SK-N-SH (cell line): ENCODE measurements around the gene XAGE2. TPM values are rescaled to one million over a fixed set of nuclear protein-coding genes. Genes with fewer than 3 reads are reported as not detected.

ENCODE experiments used
- CTCF ChIA-PET: fragments of 300-600, 350-600 bp; formaldehyde crosslinking; extraction: SDS; loops from one replicate; lab custom pipeline; 2021; lab: Yijun Ruan, JAX
- POLR2A ChIA-PET: fragments of 350-600 bp; sonication (Branson Sonifier 250); formaldehyde crosslinking; extraction: SDS; loops from one replicate; lab custom pipeline; 2020; ENCODE audit warnings: antibody characterized with exemption, inconsistent platforms; lab: Yijun Ruan, JAX
- DNase-seq: peaks from one replicate; pipeline ENCODE4 v3.0.0; 2012
- H2AFZ ChIP-seq: fragments of 200-600 bp; sonication (generic); 2 replicates; pipeline ENCODE4 v1.8.1; 2016; ENCODE audit warnings: antibody characterized with exemption, mild to moderate bottlenecking, low read depth
- H3F3A ChIP-seq: fragments of 200-600 bp; sonication (generic); replicated peaks from 2 replicates; pipeline ENCODE3; 2016; ENCODE audit warnings: antibody characterized with exemption, mild to moderate bottlenecking; ENCODE audit not compliant: insufficient read depth
- H3K27ac ChIP-seq, 2 experiments: fragments of 200-500 bp in 1 of 2; fragments of 200-600 bp in 1 of 2; sonication (Bioruptor generic) in 1 of 2; sonication (generic), shearing (Covaris generic) in 1 of 2; 2 replicates each; pipeline versions ENCODE4 v1.5.1 to v1.6.1; 2014 to 2016; ENCODE audit warnings: low read depth in 2 of 2, inconsistent platforms in 1 of 2, low read length in 1 of 2, mild to moderate bottlenecking in 1 of 2, mixed read lengths in 1 of 2
- H3K27me3 ChIP-seq: fragments of 200-600 bp; sonication (generic), shearing (Covaris generic); 2 replicates; pipeline ENCODE4 v1.6.1; 2016; ENCODE audit warnings: mixed run types; ENCODE audit not compliant: insufficient read depth
- H3K36me3 ChIP-seq, 2 experiments: fragments of 200-500 bp in 1 of 2; fragments of 200-600 bp in 1 of 2; sonication (Bioruptor generic) in 1 of 2; sonication (generic) in 1 of 2; replicated peaks in 1 of 2; 2 replicates each; pipeline versions ENCODE3 to v1.5.1; 2014 to 2016; ENCODE audit warnings: low read length in 1 of 2, mild to moderate bottlenecking in 1 of 2; ENCODE audit not compliant: insufficient read depth in 2 of 2, control insufficient read depth in 1 of 2
- H3K4me1 ChIP-seq, 2 experiments: fragments of 200-500 bp in 1 of 2; fragments of 200-600 bp in 1 of 2; sonication (Bioruptor generic) in 1 of 2; sonication (generic), shearing (Covaris generic) in 1 of 2; 2 replicates each; pipeline versions ENCODE4 v1.5.1 to v1.6.1; 2014 to 2016; ENCODE audit warnings: low read depth in 1 of 2, low read length in 1 of 2, mixed run types in 1 of 2; ENCODE audit not compliant: insufficient read depth in 2 of 2, control insufficient read depth in 1 of 2
- H3K4me2 ChIP-seq: fragments of 200-600 bp; sonication (generic), shearing (Covaris generic); 2 replicates; pipeline ENCODE4 v1.6.1; 2017; ENCODE audit warnings: mixed run types
- H3K4me3 ChIP-seq, 2 experiments: fragments of 200-500 bp in 1 of 2; fragments of 200-600 bp in 1 of 2; sonication (Bioruptor generic) in 1 of 2; sonication (generic), shearing (Covaris generic) in 1 of 2; 2 replicates each; pipeline versions ENCODE4 v1.5.1 to v1.8.1; 2014 to 2016; ENCODE audit warnings: low read depth in 2 of 2, inconsistent platforms in 1 of 2, low read length in 1 of 2, mild to moderate bottlenecking in 1 of 2, mixed read lengths in 1 of 2, moderate library complexity in 1 of 2
- H3K79me2 ChIP-seq: fragments of 200-600 bp; sonication (generic); 2 replicates; pipeline ENCODE4 v1.8.1; 2017; ENCODE audit warnings: mild to moderate bottlenecking; ENCODE audit not compliant: insufficient read depth
- H3K9ac ChIP-seq: fragments of 200-600 bp; sonication (generic); 2 replicates; pipeline ENCODE4 v1.6.1; 2017; ENCODE audit warnings: mixed run types
- H3K9me2 ChIP-seq: fragments of 200-600 bp; sonication (generic); 2 replicates; pipeline ENCODE4 v1.6.1; 2017; ENCODE audit warnings: mixed run types
- H3K9me3 ChIP-seq: fragments of 200-600 bp; sonication (generic); 2 replicates; pipeline ENCODE4 v1.6.1; 2017; ENCODE audit warnings: mixed run types, mild to moderate bottlenecking, moderate library complexity
- H4K20me1 ChIP-seq: fragments of 200-600 bp; sonication (generic); 2 replicates; pipeline ENCODE4 v1.6.1; 2017; ENCODE audit warnings: mild to moderate bottlenecking, mixed run types; ENCODE audit not compliant: insufficient read depth
- EP300 ChIP-seq, 2 experiments: IDR thresholded peaks; 2 replicates each; pipeline versions ENCODE4 v1.4.0 to v1.6.1; 2012; ENCODE audit warnings: borderline replicate concordance in 1 of 2, low read depth in 1 of 2, low read length in 1 of 2
- FOSL2 ChIP-seq: IDR thresholded peaks from 2 replicates; pipeline ENCODE4 v1.4.0; 2012; ENCODE audit warnings: low read depth, mild to moderate bottlenecking, moderate library complexity, borderline replicate concordance
- FOXJ3 ChIP-seq: sonication (generic); formaldehyde crosslinking; IDR thresholded peaks from 2 replicates; pipeline ENCODE4 v1.5.1; 2020; ENCODE audit warnings: mild to moderate bottlenecking, missing genetic modification reagents
- FOXM1 ChIP-seq: IDR thresholded peaks from 2 replicates; pipeline ENCODE4 v1.4.0; 2012; ENCODE audit warnings: low read depth, mild to moderate bottlenecking
- GABPA ChIP-seq: IDR thresholded peaks from 2 replicates; pipeline ENCODE4 v1.4.0; 2012; ENCODE audit warnings: low read depth, mild to moderate bottlenecking
- IRF3 ChIP-seq: fragments of 150-350 bp; IDR thresholded peaks from 2 replicates; pipeline ENCODE4 v1.6.1; 2016; ENCODE audit warnings: mild to moderate bottlenecking, low read depth, low read length
- MEF2A ChIP-seq: IDR thresholded peaks from 2 replicates; pipeline ENCODE4 v1.4.0; 2012; ENCODE audit warnings: low read depth, borderline replicate concordance
- NFIC ChIP-seq: IDR thresholded peaks from 2 replicates; pipeline ENCODE4 v1.4.0; 2012; ENCODE audit warnings: borderline replicate concordance
- RXRA ChIP-seq: IDR thresholded peaks from 2 replicates; pipeline ENCODE4 v1.4.0; 2012; ENCODE audit warnings: low read depth, mild to moderate bottlenecking, borderline replicate concordance
- SMC3 ChIP-seq: IDR thresholded peaks from 2 replicates; pipeline ENCODE4 v1.6.1; 2012; ENCODE audit warnings: low read depth, low read length, improper control_type of control experiment
- TCF12 ChIP-seq: IDR thresholded peaks from 2 replicates; pipeline ENCODE4 v1.4.0; 2012
- TEAD4 ChIP-seq: IDR thresholded peaks from 2 replicates; pipeline ENCODE4 v1.4.0; 2012; ENCODE audit warnings: mild to moderate bottlenecking, borderline replicate concordance; ENCODE audit not compliant: insufficient read depth
- USF1 ChIP-seq: IDR thresholded peaks from 2 replicates; pipeline ENCODE4 v1.4.0; 2012; ENCODE audit warnings: low read depth, borderline replicate concordance
- USF2 ChIP-seq: fragments of 150-350 bp; IDR thresholded peaks from 2 replicates; pipeline ENCODE4 v1.6.1; 2017; ENCODE audit warnings: antibody characterized with exemption, low read length, low read depth, borderline replicate concordance
- YY1 ChIP-seq: IDR thresholded peaks from 2 replicates; pipeline ENCODE4 v1.4.0; 2012; ENCODE audit warnings: low read depth, mild to moderate bottlenecking
- WGBS: methylation state at CpG from one replicate; pipeline ENCODE4 v1.1.6; 2017; ENCODE audit warnings: low lambda C conversion rate; 5-methylcytosine and 5-hydroxymethylcytosine counted together
- polyA plus RNA-seq, 3 experiments: library from polyadenylated mRNA; depleted of rRNA; stranded (reverse); fragments of >200 nt; gene quantifications; 2 replicates each; pipeline ENCODE4 v1.2.3, GENCODE V29; 2012

XAGE2 gene
- polyA plus RNA-seq, 1 of the 3 experiments (the other 2 are of a cell fraction), result 0.13 TPM

- no peak overlapping the region for H3K4me2 ChIP-seq
- no peaks in the 10 kb centered on the region for H4K20me1 ChIP-seq
- ChIA-PET POLR2A (no interaction called here), CTCF (no interaction called here)
- WGBS, result 8% methylated on average over 7 of the region's 7 CpGs
- H3K9me3 ChIP-seq, result no peaks in the 10 kb centered on the region
- H3K9me2 ChIP-seq, result no peaks in the 10 kb centered on the region
- H3F3A ChIP-seq, result no peaks in the 10 kb centered on the region
- H3K79me2 ChIP-seq, result no peaks in the 10 kb centered on the region
- TF ChIP-seq YY1 (no peak), USF1 (no peak), TEAD4 (no peak), GABPA (no peak), FOSL2 (no peak), FOXJ3 (CRISPR knock-in tag) (no peak), EP300 (IDR thresholded peaks at IDR 0.05; ENCODE audit: borderline replicate concordance in 1 of 2, low read depth in 1 of 2, low read length in 1 of 2) (no peak), SMC3 (no peak), NFIC (no peak), RXRA (no peak), MEF2A (no peak), FOXM1 (no peak), TCF12 (no peak)
- no peak for DNase-seq
- H3K27me3 ChIP-seq, result peaks cover 13% of the 10 kb centered on the region
- H3K36me3 ChIP-seq, result no peaks in the 10 kb centered on the region
- no peak overlapping the region for H3K27ac ChIP-seq
- H3K4me3 ChIP-seq, result no peak overlapping the region
- peaks cover 0 to 4% of the 10 kb centered on the region in 2 experiments; a peak in 1 of 4 replicates for H3K4me1 ChIP-seq
- H3K9ac ChIP-seq, result no peak overlapping the region
- no peak overlapping the region for H2AFZ ChIP-seq
Measured at GRCh38 chrX:52359614-52360232, 9.1 kb upstream of the XAGE2 start.

GRCh38 chrX:52361941-52362340, 6.9 kb upstream of the XAGE2 start:
- H3K9me3 ChIP-seq, result no peaks in the 10 kb centered on the region
- no peaks in the 10 kb centered on the region for H3K9me2 ChIP-seq
- no peak overlapping the region for H2AFZ ChIP-seq
- H3K4me1 ChIP-seq, result peaks cover 0 to 4% of the 10 kb centered on the region in 2 experiments; a peak in 1 of 4 replicates
- H4K20me1 ChIP-seq, result no peaks in the 10 kb centered on the region
- CTCF ChIA-PET, result no interaction called here
- H3K9ac ChIP-seq, result no peak overlapping the region
- no peak overlapping the region for H3K4me2 ChIP-seq
- DNase-seq, result no peak
- 6% methylated on average over 8 of the region's 8 CpGs for WGBS
- POLR2A ChIA-PET, result no interaction called here
- TF ChIP-seq IRF3 (no peak), USF2 (no peak)
- no peak overlapping the region for H3K4me3 ChIP-seq
- H3K36me3 ChIP-seq, result no peaks in the 10 kb centered on the region
- H3K27ac ChIP-seq, result no peak overlapping the region
- H3F3A ChIP-seq, result no peaks in the 10 kb centered on the region
- H3K27me3 ChIP-seq, result peaks cover 13% of the 10 kb centered on the region
- H3K79me2 ChIP-seq, result no peaks in the 10 kb centered on the region
